Bone marrow (tissue), 2 donors: ENCODE results near the gene ATP2A3.
"Not testable (repeated sequence)": the region's sequence is repeated elsewhere in the genome, so short reads cannot be mapped to it uniquely, and the experiment has no call there.

Experiments used
- DNase-seq, 2 donors: peaks; one replicate each; lab custom pipeline; 2025; lab: John Stamatoyannopoulos, UW

The ATP2A3 gene

GRCh38 chr17:3954976-3955672 is 9.1 kb downstream of the ATP2A3 start:
- DNase-seq = no peak

- DNase-seq = no peak
Observed at GRCh38 chr17:3954086-3954485, 10.2 kb downstream of the ATP2A3 start.

GRCh38 chr17:3953542-3953941 is 10.7 kb downstream of the ATP2A3 start:
- no peak for DNase-seq

GRCh38 chr17:3952186-3952585 is 12.1 kb downstream of the ATP2A3 start:
- DNase-seq = no peak

- no peak for DNase-seq
Observed at GRCh38 chr17:3951420-3951819, 12.8 kb downstream of the ATP2A3 start.

GRCh38 chr17:3951003-3951402 is 13.2 kb downstream of the ATP2A3 start:
- DNase-seq = no peak

- no peak for DNase-seq
Observed at GRCh38 chr17:3950584-3950983, 13.7 kb downstream of the ATP2A3 start.

GRCh38 chr17:3949418-3949817 is 14.8 kb downstream of the ATP2A3 start:
- DNase-seq = no peak

GRCh38 chr17:3948551-3948950 is 15.7 kb downstream of the ATP2A3 start:
- not testable (repeated sequence) for DNase-seq

- DNase-seq = no peak
Observed at GRCh38 chr17:3947318-3947810, 16.9 kb downstream of the ATP2A3 start.

GRCh38 chr17:3946711-3947235 is 17.5 kb downstream of the ATP2A3 start:
- DNase-seq = no peak

GRCh38 chr17:3944485-3945388 is 19.5 kb downstream of the ATP2A3 start:
- no peak for DNase-seq

- no peak for DNase-seq
Observed at GRCh38 chr17:3943240-3943891, 20.9 kb downstream of the ATP2A3 start.

GRCh38 chr17:3940965-3941698 is 23.1 kb downstream of the ATP2A3 start:
- no peak for DNase-seq

- DNase-seq = no peak
Observed at GRCh38 chr17:3937359-3937758, 26.9 kb downstream of the ATP2A3 start.

GRCh38 chr17:3935825-3936355 is 28.3 kb downstream of the ATP2A3 start:
- no peak for DNase-seq

GRCh38 chr17:3935140-3935542 is 29.1 kb downstream of the ATP2A3 start:
- peak; percentile 5 to 36 for DNase-seq

- no peak for DNase-seq
Observed at GRCh38 chr17:3929764-3930163, 34.5 kb downstream of the ATP2A3 start.

- no peak for DNase-seq
Observed at GRCh38 chr17:3929181-3929580, 35.1 kb downstream of the ATP2A3 start.

GRCh38 chr17:3928406-3928805 is 35.8 kb downstream of the ATP2A3 start:
- no peak for DNase-seq

GRCh38 chr17:3927628-3928340 is 36.5 kb downstream of the ATP2A3 start:
- no peak for DNase-seq
